Right lobe of liver (tissue), 4 donors: Measurements from ENCODE around the gene GDF3.

Source experiments
- POLR2A ChIP-seq: fragments of 450-650 bp; IDR thresholded peaks from one replicate; pipeline ENCODE4 v1.6.1; 2017; ENCODE audit warnings: antibody characterized with exemption, mild to moderate bottlenecking
- TF ChIP-seq, protein P1 (sequence below), 4 donors: fragments of 200-600 bp in 3 of 4; fragments of 450-650 bp in 1 of 4; IDR thresholded peaks; one replicate each; pipeline versions ENCODE4 v1.5.1 to v1.8.0; 2016 to 2022; ENCODE audit warnings: antibody characterized with exemption in 4 of 4, mild to moderate bottlenecking in 2 of 4
- donor health status: DM: no; HTN: no; CAD: no.
- donor health status: DM: no; HTN: no; CAD: no.
- donor health status: DM: no; HTN: yes; CAD: no.

DNA sequence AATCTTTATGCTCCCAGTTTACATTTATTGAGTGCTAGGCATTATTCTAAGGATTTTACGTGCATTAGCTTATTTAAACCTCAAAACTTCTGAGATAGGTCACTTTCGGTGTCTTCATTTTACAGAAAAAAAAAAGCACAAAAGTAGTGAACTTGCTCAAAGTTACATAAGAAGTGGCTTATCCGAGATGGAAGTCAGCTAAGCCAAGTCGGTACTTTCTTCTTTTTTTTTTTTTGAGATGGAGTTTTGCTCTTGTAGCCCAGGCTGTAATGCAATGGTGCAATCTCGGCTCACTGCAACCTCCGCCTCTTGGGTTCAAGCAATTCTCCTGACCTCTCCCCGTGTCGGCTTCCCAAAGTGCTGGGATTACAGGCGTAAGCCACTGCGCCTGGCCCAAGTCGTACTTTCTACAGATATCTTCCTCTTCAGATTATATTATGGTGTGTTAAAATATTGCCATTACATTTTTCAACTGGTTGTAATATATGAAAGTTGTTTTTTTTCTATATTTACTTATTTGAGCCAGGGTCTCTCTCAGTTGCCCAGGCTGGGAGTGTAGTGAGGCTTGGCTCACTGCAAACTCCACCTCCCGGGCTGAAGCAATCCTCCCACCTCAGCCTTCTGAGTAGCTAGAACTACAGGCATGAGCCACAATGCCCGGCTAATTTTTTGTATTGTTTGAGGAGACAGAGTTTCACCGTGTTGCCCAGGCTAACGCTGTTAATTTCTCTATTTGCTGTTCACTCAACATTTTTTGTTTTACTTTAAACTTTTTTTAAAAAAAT, 24.6 kb upstream of the GDF3 start:
- TF ChIP-seq, protein P1, sequence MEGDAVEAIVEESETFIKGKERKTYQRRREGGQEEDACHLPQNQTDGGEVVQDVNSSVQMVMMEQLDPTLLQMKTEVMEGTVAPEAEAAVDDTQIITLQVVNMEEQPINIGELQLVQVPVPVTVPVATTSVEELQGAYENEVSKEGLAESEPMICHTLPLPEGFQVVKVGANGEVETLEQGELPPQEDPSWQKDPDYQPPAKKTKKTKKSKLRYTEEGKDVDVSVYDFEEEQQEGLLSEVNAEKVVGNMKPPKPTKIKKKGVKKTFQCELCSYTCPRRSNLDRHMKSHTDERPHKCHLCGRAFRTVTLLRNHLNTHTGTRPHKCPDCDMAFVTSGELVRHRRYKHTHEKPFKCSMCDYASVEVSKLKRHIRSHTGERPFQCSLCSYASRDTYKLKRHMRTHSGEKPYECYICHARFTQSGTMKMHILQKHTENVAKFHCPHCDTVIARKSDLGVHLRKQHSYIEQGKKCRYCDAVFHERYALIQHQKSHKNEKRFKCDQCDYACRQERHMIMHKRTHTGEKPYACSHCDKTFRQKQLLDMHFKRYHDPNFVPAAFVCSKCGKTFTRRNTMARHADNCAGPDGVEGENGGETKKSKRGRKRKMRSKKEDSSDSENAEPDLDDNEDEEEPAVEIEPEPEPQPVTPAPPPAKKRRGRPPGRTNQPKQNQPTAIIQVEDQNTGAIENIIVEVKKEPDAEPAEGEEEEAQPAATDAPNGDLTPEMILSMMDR (IDR thresholded peaks at IDR 0.05) = no peak
- TF ChIP-seq POLR2A = no peak
